ENCODE measurements around the gene GPR78. TPM values are rescaled to one million over a fixed set of nuclear protein-coding genes. Genes with fewer than 3 reads are reported as not detected.

The GPR78 gene
- total RNA-seq, 2 donors from 2014 or later, result not detected

GRCh38 chr4:8586671-8587468, 6.7 kb downstream of the GPR78 start:
- no peaks in the 10 kb centered on the region for H3K9me3 ChIP-seq
- no peak for TF ChIP-seq CTCF (IDR thresholded peaks at IDR 0.05)
- no peaks in the 10 kb centered on the region for H3K4me1 ChIP-seq
- DNase-seq (ENCODE audit: low spot score), result no peak
- H3K4me3 ChIP-seq, result no peak overlapping the region
- peaks cover 0 to 3% of the 10 kb centered on the region in 2 donors for H3K27me3 ChIP-seq
- H3K36me3 ChIP-seq, result no peaks in the 10 kb centered on the region
- no peak overlapping the region for H3K27ac ChIP-seq

- no peak overlapping the region for H3K27ac ChIP-seq
- H3K36me3 ChIP-seq, result no peaks in the 10 kb centered on the region
- peaks cover 0 to 11% of the 10 kb centered on the region in 2 donors for H3K27me3 ChIP-seq
- no peaks in the 10 kb centered on the region for H3K9me3 ChIP-seq
- no peak for DNase-seq (ENCODE audit: low spot score)
- TF ChIP-seq CTCF (IDR thresholded peaks at IDR 0.05), result no peak
- no peak overlapping the region for H3K4me3 ChIP-seq
- peaks cover 0 to 6% of the 10 kb centered on the region in 2 donors for H3K4me1 ChIP-seq
Measured at GRCh38 chr4:8587469-8588195, 7.4 kb downstream of the GPR78 start.

GRCh38 chr4:8588196-8588470, 7.9 kb downstream of the GPR78 start:
- no peak overlapping the region for H3K27ac ChIP-seq
- peaks cover 0 to 13% of the 10 kb centered on the region in 2 donors for H3K27me3 ChIP-seq
- H3K4me3 ChIP-seq, result no peak overlapping the region
- H3K9me3 ChIP-seq, result no peaks in the 10 kb centered on the region
- DNase-seq (ENCODE audit: low spot score), result no peak
- TF ChIP-seq CTCF (IDR thresholded peaks at IDR 0.05), result no peak
- no peaks in the 10 kb centered on the region for H3K36me3 ChIP-seq
- peaks cover 0 to 11% of the 10 kb centered on the region in 2 donors for H3K4me1 ChIP-seq

- H3K27me3 ChIP-seq, result peaks cover 0 to 13% of the 10 kb centered on the region in 2 donors
- DNase-seq (ENCODE audit: low spot score), result no peak
- H3K27ac ChIP-seq, result no peak overlapping the region
- H3K36me3 ChIP-seq, result no peaks in the 10 kb centered on the region
- TF ChIP-seq CTCF (IDR thresholded peaks at IDR 0.05), result no peak
- H3K4me3 ChIP-seq, result no peak overlapping the region
- H3K9me3 ChIP-seq, result no peaks in the 10 kb centered on the region
- H3K4me1 ChIP-seq, result peaks cover 0 to 11% of the 10 kb centered on the region in 2 donors
Measured at GRCh38 chr4:8589336-8589735, 9.1 kb downstream of the GPR78 start.

GRCh38 chr4:8589823-8590545, 9.8 kb downstream of the GPR78 start:
- Histone ChIP-seq H3K9me3 (no peaks in the 10 kb centered on the region), H3K36me3 (no peaks in the 10 kb centered on the region), H3K4me3 (no peak overlapping the region), H3K27ac (no peak overlapping the region), H3K4me1 (peaks cover 0 to 11% of the 10 kb centered on the region in 2 donors), H3K27me3 (peaks cover 0 to 13% of the 10 kb centered on the region in 2 donors)
- no peak for DNase-seq (ENCODE audit: low spot score)
- TF ChIP-seq CTCF (IDR thresholded peaks at IDR 0.05), result no peak

Data from right atrium auricular region (tissue), 2 donors.